SK-MEL-5 (cell line): Measurements from ENCODE around the gene LRMDA. TPM values are rescaled to one million over a fixed set of nuclear protein-coding genes. Genes with fewer than 3 reads are reported as not detected.
"Not testable (repeated sequence)": the region's sequence is repeated elsewhere in the genome, so short reads cannot be mapped to it uniquely, and the experiment has no call there.

ENCODE experiments used
- DNase-seq: peaks from one replicate; pipeline ENCODE4 v3.0.0-alpha.2; 2016; ENCODE audit warnings: low read depth, low spot score
- in situ Hi-C: cut with HindIII; loops from 2 replicates; pipeline ENCODE4 v1.10.0; 2016; ENCODE audit warnings: low sequenced_read_pairs, high pct_unique_total_duplicates, low pct_unique_long_range_greater_than_20kb
- total RNA-seq: library from RNA; depleted of rRNA; stranded (reverse); fragments of >200 nt; shearing (Covaris generic); gene quantifications from 2 replicates; pipeline ENCODE4 v1.2.3, GENCODE V29; 2014

Gene LRMDA
- total RNA-seq, 1 experiment from 2014 or later: 25.2 TPM

GRCh38 chr10:76497666-76498065 is 1066.2 kb downstream of the LRMDA start:
- DNase-seq: no peak
- in situ Hi-C loops: no loop called here

GRCh38 chr10:76504823-76505222 is 1073.4 kb downstream of the LRMDA start:
- in situ Hi-C loops: no loop called here
- DNase-seq: no peak

GRCh38 chr10:76509446-76509845 is 1078.0 kb downstream of the LRMDA start:
- peak; percentile 75 for DNase-seq

DNA sequence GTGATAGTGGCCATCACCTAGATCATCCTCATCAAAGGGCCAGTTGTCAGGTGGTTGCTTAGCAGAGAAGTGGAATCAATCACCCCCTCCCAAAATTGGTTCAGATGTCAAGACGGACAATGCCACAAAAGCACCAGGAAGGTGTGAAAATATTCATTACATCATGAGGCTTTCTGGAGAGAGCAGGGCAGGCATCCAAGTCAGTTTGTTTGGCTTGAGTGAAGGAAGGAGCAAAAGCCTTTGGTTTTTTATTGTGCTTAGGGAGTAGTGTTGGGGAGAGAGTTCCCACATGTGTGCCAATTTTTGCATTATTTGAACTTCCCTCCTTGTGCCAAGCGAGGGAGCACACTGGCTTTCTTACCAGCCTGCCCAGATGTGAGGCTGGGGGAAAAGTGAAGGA is 1082.9 kb downstream of the LRMDA start:
- DNase-seq: no peak
- in situ Hi-C loops: no loop called here

More at GRCh38 chr10:76509446-76509845, 1078.0 kb downstream of the LRMDA start:
- in situ Hi-C loops: no loop called here

- in situ Hi-C loops: no loop called here
- DNase-seq: no peak
Observed at GRCh38 chr10:76514869-76515268, 1083.4 kb downstream of the LRMDA start.

- DNase-seq: no peak
- in situ Hi-C loops: no loop called here
Observed at GRCh38 chr10:76522547-76522946, 1091.1 kb downstream of the LRMDA start.

DNA sequence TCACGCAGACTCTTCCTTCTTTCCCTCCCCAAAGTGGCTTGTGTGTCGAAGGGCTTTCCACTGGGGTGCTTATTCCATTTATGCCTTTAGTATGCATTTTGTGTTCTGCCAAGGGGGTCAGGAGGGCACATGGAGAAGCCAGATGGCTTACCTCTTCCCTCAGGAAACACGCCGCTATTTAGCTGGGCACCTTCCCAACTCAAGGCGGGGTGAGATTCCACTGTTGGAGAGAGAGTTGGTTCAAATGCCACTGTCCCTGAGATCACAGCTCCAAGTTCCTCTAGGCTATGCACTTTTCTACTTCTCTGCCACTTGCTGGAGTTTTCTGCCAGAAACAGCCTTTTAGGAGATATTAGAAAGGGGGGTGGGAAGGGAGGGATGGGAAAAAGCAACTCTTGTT is 1091.8 kb downstream of the LRMDA start:
- in situ Hi-C loops: no loop called here
- no peak for DNase-seq

DNA sequence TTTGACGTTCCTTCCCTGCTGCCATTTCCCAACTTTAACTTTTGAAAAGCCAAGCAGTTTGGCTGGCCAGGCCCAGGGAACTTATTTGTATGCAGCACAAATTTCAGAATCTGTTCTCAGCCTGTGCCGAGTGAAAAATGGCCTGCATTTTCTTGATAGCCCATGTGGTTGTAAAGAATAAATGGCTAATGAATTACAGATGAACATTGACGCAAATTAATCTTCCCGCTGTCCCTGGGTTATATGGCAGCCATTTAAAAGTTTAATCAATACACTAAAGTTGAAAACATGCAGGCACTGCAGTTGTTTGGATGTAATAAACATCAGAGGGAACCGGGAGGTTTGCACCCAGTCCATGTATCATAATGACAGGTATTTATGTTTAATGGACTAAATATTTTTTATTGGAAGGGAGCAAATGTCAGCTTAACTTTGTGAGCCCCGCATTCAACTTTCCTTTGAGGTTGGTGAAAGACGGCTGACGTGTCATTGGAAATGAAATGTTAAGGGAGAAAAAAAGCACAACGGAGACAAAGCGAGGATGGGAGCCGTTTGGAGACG is 1092.4 kb downstream of the LRMDA start:
- no peak for DNase-seq
- in situ Hi-C loops: no loop called here

GRCh38 chr10:76526833-76527232 is 1095.4 kb downstream of the LRMDA start:
- in situ Hi-C loops: not testable (repeated sequence)

DNA sequence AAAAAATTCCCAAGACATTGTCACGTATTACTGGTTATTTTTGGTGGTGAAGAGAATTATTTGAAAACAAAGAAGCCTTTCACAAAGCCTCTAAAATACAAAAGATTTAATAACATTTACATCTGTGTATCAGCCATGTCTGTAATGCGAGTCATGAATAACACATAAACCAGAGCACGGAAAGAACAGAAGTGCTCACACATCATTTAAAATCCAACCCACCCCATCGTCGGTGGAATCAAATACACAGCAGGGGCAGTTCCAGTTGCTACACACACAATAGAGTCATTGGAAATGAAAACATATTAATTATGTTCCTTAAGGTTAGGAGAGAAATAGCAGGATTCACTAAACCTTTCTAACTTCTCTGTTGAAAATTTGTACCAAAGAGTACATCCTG is 1108.9 kb downstream of the LRMDA start:
- no peak for DNase-seq
- in situ Hi-C loops: no loop called here

More at GRCh38 chr10:76526833-76527232, 1095.4 kb downstream of the LRMDA start:
- not testable (repeated sequence) for DNase-seq

- in situ Hi-C loops: no loop called here
- no peak for DNase-seq
Observed at GRCh38 chr10:76540786-76541185, 1109.4 kb downstream of the LRMDA start.

- DNase-seq: no peak
- in situ Hi-C loops: no loop called here
Observed at GRCh38 chr10:76541852-76542251, 1110.4 kb downstream of the LRMDA start.

GRCh38 chr10:76542307-76542930 is 1111.0 kb downstream of the LRMDA start:
- DNase-seq: no peak
- in situ Hi-C loops: no loop called here

- no peak for DNase-seq
- in situ Hi-C loops: no loop called here
Observed at GRCh38 chr10:76543655-76544054, 1112.2 kb downstream of the LRMDA start.

DNA sequence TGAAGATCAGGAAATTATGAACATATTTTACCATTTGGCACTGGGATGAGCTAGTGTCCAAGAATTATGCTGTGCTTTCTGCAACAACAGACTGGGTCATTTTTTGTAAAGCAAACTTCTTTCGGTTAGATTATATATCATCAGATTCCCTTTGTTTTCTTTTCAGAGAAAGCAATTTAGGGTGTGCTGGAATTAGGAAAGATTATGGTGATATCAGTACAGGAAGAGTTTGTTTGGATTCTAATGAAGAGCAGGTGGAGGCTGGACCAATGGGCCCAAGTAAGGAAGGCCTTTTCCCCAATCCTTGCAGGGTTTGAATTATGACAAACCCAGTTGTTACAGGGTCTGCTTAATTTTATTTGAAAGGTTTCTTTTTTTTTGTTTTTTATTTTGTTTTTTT is 1113.4 kb downstream of the LRMDA start:
- in situ Hi-C loops: no loop called here

DNA sequence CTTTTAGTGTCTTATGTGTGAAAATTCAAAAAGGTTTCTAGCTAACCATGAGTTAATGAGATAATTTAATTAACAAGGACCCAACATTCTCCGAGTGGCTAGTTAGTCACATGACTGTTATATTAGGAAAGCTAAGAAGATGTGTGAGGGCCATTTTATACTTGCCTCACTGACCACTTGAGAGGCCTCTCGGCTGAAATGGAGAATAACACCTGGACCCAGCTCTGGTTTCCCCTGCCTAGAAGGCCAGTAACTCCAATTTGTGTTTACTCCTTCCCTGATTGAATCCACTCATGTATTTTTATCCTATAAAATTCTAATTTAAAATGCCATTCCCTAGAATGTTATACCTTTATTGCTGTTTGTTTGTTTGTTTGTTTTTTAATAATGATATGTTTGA is 1115.0 kb downstream of the LRMDA start:
- in situ Hi-C loops: no loop called here

More for the DNA sequence above, 1113.4 kb downstream of the LRMDA start:
- DNase-seq: no peak

GRCh38 chr10:76547352-76547972 is 1116.0 kb downstream of the LRMDA start:
- peak; percentile 81 for DNase-seq
- in situ Hi-C loops: no loop called here

More for the DNA sequence above, 1115.0 kb downstream of the LRMDA start:
- no peak for DNase-seq

DNA sequence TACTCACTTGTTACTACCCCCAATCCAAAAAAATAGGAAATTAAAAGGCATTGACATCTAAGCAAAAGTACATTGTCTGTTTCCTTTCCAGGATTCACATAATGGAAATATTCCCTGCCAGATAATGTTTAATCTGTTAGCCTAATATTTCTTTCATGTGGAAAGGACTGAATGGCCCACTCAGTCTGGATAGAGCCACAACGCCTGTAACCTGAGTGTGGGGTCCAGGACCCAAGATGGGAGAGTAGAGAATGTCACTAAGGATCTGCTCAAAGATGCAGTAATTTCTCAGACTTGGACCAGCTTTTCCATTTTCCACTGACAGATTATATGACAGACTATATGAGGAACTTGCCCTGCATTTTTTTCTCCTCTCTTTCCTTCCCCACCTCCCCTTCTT is 1117.3 kb downstream of the LRMDA start:
- in situ Hi-C loops: no loop called here
- DNase-seq: no peak

DNA sequence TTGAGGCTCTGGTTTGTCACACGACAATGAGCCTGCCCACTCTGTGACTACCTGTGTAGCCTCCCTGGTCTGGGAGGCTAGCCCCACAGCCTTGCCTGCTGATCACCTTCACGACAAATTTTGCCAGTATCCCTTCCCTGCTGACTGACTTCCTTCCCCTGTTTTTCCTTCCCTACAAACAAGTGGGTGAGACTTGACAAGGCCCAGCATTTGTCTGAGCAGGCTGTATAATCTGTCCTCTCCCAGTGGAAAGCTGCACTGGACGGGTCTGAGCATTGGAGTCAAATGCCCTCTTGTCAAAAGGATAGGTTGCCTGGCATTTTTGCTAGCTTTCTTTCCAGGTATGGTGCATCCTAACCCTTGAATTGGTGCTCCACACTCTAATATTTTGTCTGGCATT is 1117.7 kb downstream of the LRMDA start:
- in situ Hi-C loops: no loop called here
- DNase-seq: no peak
